ENCODE results near the gene ZNF567.
A peak's percentile ranks its signal among the peaks of the same experiment; 100 is the strongest.
"Not testable (repeated sequence)": the region's sequence is repeated elsewhere in the genome, so short reads cannot be mapped to it uniquely, and the experiment has no call there.

The ZNF567 gene
- total RNA-seq = 8.5 to 18.4 (median 17.2) reads per million in 4 donors

DNA sequence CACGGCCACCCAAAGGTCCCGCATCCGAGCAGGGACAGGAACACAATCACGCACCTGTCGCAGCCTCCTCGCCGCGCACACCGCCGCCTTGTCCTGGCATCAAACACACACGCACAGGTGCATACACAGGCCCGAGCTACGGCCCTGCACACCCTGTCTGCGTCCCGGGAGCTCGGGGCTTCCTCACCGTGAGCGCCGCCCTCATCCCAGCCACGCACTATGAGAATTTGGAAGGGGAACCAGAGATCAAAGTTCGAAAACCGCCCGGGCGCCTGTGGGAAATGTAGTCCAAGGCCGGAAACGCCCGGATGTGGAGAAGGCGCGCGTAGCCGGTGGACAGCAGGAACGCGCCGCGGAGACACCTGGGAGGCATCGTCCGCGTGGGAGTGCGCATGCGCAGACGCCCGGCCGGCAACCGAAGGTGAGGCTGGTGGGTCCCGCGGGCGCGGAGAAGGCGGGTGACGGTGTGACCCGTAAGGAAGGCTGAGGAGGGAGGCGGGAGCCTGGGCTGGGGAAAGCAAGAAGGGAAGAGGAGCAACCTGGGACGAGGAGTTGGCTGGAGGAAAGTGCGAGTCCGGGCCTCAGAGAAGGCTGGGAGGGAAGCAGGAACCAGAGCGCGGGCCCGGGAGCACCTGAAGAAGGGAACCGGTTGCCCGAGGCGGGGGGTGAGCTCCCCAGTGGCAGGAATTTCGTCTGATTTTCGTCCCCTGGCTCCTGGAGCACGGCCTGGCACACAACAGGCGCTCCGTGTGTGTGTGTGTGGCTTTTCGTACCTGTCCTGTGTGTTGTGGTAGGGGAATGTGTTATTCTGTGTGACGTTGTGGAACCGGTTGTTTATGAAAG, at the start of gene ZNF567:
ZNF567 (plus strand) TSS at position 399 of the 843 bp plus-strand sequence. CDS start 7,256 bp downstream, outside the sequence.
- peak; percentile 94 to 97 (median 96) for DNase-seq

DNA sequence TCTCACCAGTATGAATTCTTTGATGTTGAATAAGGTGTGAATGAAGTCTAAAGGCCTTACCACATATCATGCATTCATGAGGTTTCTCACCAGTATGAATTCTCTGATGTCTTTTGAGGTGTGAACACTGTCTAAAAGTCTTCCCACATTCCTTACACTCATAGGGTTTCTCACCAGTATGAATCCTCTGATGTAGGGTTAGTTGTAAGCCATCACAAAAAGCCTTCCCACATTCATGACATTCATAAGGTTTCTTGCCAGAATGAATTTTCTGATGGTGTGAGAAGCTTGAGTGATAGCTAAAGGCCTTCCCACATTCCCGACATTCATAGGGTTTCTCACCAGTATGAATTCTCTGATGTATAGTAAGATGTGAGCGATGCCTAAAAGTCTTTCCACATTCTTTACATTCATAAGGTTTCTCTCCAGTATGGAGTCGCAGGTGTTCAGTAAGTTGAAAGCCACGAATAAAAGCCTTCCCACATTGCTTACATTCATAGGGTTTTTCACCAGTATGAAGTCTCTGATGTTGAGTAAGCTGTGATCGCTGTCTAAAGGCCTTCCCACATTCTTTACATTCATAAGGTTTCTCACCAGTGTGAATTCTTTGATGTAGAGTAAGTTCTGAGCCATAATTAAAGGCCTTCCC, 48.4 kb upstream of the ZNF567 start:
- no peak for DNase-seq

DNA sequence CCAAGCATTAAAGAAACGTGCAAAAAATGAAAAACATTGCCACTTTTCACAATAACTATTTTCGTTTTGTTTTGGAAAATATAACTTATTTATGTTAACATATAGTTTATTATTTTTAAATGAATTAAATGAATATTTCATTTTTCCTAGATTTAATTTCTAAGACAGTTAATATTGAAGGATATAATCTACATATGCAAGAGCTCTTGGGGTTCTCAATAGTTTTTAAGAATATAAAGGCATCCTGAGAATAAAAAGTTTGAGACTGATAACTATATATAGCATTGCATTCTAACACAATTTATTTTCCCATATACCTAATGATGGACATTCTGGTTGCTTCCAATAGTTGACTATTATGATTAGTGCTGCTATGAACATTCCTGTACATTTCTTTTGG, 40.7 kb upstream of the ZNF567 start:
- no peak for DNase-seq

DNA sequence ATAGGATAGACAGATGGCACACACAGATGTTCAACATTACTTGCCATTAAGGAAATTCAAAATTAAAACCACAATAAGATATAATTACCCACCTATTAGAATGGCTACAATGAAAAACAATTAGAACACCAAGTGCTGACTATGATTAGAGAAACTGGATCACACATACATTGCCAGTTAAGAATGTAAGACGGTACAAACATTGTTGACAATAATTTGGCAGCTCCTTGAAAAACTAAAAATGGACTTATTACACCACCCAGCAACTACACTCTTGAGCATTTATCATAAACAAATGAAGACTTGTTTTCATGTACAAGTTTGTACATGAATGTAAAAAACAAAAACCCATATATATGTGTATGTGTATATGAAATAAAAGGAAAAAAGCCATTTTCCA, 34.5 kb upstream of the ZNF567 start:
- DNase-seq = no peak

DNA sequence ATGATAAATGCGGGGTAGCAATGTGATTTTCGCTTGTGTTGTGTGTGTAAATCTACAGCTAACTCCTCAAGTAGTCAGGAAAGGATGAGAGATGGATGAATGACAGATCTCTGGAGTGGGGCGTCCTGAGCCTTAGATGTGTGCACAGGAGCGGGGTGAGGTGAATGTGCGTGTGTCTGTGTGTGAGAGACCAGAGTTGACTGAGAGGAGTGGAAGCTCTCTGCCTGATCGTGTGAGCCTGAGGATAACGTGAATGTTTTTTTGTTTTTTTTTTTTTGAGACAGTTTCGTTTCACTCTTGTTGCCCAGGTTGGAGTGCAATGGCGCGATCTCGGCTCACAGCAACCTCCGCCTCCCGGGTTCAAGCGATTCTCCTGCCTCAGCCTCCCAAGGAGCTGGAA, 21.6 kb upstream of the ZNF567 start:
- DNase-seq = no peak

DNA sequence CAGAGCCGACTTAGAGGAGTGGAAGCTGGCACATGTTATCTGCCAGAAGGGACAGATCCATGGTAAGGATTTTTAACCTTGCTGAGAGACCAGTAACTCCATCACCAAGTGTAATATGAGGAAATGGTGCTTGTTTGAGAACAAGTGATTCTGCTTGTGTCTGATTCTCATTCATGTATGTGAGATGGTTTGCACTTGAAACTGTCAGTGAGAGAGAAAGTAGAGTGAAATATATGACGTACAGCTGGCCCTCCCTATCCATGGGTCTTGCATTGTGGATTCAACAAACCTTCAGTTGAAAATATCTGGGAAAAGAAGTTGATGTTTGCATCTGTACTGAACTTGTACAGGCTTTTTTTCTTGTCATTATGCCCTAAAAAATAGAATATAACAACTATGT, 18.8 kb upstream of the ZNF567 start:
- no peak for DNase-seq

DNA sequence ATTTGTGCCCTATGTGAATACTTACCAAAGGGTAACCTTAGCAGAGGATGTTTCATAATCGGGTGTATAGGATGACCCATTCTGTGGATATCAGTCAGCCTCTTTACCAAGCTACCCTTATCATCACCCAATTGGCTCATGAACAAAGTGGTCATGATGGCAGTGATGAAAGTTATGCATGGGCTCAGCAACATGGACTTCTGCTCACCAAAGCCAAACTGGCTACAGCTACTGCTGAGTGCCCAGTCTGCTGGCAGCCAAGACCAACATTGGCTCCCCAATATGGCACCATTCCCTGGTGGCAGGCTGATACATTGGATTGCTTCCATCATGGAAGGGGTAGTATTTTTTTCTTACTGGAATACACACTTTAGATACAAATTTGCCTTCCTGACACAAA, 15.0 kb upstream of the ZNF567 start:
- DNase-seq = no peak

DNA sequence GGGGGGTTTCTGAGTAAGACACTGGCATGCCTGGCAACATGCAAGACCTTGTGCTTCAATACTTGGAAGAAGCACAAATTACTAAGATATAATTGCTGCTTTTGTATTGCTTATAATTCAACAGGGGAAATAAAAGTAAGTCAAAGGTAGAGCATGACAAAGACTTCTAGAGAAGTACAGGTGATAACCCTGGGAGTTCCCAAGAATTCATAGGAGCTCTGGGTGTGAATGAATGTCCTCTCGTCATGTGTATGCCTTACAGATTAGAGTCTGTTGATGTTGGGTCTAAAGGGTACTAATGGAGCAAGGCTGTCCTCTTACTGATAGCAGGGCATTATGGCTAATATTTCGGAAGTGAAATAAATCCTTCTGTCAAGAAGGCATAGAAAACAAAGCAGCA, 13.2 kb upstream of the ZNF567 start:
- no peak for DNase-seq

DNA sequence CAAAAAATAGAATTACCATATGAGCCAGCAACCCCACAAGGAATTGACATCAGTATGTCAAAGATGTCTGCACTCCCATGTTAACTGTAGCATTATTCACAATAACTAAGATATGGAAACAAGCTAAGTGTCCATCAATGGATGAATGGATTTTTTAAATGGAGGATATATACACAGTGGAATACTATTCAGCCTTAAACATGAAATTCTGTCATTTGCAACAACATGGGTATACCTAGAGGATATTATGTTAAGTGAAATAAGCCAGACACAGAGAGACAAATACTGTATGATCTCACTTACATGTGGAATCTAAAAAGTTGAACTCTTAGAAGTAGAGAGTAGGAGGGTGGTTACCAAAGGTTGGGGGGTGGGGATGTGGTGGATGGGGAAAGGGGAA, 8.0 kb upstream of the ZNF567 start:
- no peak for DNase-seq

DNA sequence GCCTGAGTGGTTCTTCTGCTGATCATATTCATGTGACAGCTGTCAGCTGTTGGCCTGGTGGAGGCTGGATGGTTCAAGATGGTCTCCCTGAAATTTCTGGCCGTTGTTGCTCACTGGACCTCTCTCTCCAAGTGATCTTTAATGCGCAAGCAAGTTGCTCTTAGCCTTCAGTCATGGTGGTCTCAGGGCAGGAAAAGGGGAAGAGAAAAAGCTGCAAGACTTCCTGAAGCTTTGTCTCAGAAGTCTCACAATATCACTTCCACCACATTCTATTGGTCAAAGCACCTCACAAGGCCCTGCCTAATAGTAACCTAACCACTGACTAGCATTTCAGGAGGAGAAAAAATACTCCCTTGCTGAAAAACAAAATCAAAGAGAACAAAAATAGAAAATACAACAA, 1.6 kb upstream of the ZNF567 start:
- DNase-seq = no peak

DNA sequence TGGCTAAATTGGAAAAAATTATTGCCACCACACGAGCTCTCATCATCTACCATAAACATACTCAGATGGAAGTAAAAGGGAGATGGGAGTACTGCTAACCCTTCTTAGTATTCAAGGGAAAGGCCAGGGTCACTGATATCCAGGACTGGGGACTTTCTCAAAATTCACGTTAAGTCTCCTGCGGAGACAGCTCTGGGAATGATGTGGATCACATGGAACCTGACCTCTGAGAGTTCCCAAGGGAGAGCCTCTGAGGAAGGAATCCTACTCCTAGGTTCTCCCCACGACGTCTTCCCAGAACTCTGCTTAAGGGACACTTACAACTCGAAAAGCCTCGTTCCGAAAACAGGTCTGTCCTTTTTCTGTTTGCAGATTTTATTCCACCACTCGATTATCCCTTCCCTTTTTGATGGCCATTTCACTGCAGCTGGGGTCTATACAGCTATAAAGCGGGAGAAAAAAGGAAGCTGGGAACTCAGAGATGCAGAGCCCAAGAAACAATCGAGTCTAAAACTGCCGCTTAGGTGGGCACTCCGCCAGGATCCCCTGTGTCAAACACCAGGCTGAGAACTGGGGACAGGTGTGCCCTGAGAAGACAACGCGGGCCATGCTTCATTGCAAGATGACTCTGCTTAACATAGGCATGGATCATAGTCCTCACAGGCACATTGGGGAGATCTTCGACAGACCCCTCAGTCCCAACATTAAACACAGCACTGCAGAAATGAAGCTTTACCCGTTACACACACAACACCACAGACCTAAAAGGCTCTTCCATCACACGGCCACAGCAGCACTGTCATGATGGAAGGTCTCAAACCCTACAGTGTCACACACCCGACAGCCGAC, 823 bp upstream of the ZNF567 start:
- no peak for DNase-seq

DNA sequence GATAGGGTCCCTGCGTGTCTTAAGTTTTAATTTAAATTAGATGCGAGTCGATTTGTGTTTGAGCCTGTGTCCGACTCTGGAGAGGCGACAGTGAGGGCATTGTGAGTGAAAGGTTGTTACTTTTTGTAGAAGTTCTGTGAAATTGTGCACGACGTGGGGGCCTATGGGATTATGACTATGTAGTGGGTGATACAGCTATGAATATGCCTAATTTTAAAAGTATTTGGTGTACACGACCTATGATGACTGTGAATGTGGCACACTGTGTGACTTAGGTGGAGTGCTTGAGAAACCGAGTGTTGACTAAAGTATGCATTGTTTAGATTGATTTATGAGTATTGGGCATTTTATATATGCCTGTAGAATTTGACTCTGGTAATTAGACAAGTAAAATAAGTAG, 646 bp downstream of the ZNF567 start:
- no peak for DNase-seq

DNA sequence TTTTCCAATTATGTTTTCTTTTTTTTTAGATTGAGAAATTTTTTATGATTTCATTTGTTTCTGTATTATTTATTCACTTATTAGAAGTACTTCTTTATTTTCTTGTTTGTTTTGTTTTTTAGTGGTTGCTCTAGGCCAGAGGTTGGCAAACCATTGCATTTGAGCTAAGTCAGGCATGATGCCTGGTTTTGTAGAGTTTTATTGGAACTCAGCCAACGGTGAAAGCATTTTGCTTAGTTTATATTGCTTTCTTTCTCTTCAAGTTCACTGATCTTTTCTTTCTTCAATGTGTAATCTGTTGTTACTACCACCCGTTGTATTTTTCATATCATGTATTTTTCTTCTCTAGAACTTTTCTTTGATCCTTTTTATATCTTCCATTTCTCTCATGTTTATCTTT, 19.7 kb downstream of the ZNF567 start:
- no peak for DNase-seq

DNA sequence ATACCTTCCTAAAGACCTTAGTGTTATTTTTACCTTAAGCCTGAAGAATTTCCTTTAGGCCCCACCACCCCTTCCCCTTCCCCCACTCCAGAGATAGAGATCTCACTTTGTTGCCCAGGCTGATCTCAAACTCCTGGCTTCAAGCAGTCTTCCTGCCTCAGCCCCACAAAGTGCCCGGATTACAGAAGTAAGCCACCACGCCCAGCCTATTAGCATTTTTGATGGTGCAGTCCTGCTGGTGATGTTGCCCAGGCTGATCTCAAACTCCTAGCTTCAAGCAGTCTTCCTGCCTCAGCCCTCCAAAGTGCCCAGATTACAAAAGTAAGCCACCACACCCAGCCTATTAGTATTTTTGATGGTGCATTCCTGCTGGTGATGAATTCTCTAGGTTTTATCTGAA, 22.0 kb downstream of the ZNF567 start:
- no peak for DNase-seq

DNA sequence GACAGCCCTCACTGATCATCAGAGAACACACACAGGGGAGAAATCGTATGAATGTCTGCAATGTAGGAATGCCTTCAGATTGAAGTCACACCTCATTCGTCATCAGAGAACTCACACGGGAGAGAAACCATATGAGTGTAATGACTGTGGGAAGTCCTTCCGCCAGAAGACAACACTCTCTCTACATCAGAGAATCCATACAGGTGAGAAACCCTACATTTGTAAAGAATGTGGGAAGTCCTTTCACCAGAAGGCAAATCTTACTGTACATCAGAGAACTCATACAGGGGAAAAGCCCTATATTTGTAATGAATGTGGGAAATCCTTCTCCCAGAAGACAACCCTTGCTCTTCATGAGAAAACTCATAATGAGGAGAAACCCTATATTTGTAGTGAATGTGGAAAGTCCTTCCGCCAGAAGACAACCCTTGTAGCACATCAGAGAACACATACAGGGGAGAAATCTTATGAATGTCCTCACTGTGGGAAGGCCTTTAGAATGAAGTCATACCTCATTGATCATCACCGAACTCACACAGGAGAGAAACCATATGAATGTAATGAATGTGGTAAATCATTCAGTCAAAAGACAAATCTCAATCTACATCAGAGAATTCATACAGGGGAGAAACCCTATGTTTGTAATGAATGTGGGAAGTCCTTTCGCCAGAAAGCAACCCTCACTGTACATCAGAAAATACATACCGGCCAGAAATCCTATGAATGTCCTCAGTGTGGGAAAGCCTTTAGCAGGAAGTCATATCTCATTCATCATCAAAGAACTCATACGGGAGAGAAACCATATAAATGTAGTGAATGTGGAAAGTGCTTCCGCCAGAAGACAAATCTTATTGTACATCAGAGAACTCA, 32.5 kb downstream of the ZNF567 start:
- peak in 1 of 5 donors; percentile 0 for DNase-seq

DNA sequence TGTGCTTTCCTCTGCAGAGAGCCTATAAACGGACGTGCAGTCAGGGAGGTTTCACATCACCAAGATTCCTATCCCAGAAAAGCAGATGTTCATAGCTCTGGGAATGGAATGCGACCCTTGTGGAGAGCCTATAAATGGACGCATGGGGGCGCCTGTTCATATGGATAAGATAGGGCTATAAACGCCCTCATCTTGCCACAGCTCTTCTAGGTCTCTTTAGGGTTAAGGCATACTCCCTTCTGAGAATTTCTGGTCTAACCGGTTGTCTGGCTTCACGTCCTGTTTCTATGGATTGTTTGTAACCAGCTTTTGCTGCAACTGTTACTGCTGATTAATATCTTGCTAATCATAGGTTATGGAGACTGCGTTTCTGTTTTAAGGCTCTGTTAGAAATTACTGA, 48.8 kb downstream of the ZNF567 start:
- DNase-seq = not testable (repeated sequence)

DNA sequence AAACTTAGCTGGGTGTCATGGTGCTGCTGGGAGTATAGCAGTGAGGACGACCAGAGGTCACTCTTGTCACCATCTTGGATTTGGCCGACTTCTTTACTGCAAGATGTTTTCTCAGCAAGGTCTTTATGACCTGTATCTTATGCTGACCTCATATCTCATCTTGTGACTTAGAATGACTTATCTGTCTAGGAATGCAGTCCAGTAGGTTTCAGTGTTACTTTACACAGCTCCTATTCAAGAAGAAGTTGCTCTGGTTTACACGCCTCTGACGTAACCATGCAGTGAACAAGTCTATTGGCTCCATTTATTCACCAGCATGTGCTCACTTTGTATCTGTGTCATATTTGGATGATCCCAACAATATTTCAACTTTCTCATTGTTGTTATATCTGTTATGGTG, 58.5 kb downstream of the ZNF567 start:
- DNase-seq = no peak

DNA sequence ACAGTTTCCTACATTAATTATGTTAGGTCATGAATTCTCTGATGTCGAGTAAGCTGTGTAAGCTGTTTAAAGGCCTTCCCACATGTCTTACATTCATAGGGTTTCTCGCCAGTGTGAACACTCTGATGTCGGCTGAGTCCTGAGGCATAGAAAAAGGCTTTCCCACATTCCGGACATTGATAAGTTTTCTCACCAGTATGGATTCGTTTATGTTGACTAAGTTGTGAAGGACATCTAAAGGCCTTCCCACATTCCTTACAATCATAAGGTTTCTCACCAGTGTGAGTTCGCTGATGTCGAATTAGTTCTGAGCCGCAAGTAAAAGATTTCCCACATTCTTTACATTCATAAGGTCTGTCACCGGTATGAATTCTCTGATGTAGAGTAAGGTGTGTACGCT, 60.3 kb downstream of the ZNF567 start:
- no peak for DNase-seq

DNA sequence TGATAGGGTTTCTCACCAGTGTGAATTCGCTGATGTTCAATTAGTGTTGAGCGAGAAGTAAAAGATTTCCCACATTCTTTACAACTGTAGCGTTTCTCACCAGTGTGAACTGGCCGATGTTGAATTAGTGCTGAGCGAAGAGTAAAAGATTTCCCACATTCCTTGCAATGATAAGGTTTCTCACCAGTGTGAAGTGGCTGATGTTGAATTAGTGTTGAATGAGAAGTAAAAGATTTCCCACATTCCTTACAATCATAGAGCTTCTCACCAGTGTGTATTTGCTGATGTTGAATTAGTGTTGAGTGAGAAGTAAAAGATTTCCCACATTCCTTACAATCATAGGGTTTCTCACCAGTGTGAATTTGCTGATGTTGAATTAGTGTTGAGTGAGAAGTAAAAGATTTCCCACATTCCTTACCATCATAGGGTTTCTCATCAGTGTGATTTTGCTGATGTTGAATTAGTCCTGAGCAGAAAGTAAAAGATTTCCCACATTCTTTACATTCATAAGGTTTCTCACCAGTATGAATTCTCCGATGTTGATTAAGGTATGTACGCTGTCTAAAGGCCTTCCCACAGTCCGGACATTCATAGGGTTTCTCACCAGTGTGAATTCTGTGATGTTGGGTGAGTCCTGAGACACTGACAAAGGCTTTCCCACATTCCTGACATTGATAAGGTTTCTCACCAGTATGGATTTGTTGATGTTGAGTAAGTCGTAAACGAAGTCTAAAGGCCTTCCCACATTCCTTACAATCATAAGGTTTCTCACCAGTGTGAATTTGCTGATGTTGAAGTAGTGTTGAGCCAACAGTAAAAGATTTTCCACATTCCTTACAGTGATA, 61.2 kb downstream of the ZNF567 start:
- no peak for DNase-seq

DNA sequence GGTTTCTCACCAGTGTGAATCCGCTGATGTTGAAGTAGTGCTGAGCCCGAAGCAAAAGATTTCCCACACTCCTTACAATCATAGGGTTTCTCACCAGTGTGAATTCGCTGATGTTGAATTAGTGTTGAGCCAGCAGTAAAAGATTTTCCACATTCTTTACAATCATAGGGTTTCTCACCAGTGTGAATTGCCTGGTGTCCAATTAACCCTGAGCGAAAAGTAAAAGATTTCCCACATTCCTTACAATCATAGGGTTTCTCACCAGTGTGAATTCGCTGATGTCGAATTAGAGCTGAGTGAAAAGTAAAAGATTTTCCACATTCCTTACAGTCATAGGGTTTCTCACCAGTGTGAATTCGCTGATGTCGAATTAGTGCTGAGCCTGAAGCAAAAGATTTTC, 62.2 kb downstream of the ZNF567 start:
- not testable (repeated sequence) for DNase-seq

DNA sequence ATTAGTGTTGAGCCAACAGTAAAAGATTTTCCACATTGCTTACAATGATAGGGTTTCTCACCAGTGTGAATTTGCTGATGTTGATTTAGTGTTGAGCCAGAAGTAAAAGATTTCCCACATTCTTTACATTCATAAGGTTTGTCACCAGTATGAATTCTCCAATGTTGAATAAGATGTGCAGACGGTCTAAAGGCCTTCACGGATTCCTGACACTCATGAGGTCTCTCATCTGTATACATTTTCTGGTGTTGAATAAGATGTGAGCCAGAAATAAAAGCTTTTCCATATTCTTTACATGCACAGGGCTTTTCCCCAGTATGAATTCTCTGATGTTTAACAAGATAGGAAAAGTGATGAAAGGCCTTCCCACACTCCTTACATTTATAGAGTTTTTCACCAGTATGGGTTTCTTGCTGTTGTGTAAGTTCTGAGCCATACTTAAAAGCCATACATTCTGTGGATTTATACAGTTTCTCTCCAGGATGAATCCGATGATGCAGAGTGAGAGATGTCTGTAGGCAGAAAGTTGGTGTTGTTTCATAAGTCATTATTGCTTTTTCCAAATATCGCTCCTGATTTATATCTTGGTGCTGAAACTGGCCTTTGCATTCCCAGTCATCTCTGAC, 62.8 kb downstream of the ZNF567 start:
- no peak for DNase-seq

Measured in T-helper 1 cell (primary cell).